ENCODE data around the gene C16orf95. TPM values are rescaled to one million over a fixed set of nuclear protein-coding genes. Genes with fewer than 3 reads are reported as not detected.

C16orf95 gene
- total RNA-seq, 4 donors from 2014 or later = 0.67 to 4.2 (median 2.2) TPM

GRCh38 chr16:87323727-87324410, 6.7 kb upstream of the C16orf95 start:
- TF ChIP-seq EP300 (IDR thresholded peaks at IDR 0.05) (no peak), POLR2A (IDR thresholded peaks at IDR 0.05) (no peak), CTCF (IDR thresholded peaks at IDR 0.05) (no peak), POLR2AphosphoS5 (IDR thresholded peaks at IDR 0.05) (no peak)
- WGBS, 2 donors (ENCODE audit: low coverage in 1 of 2) = no CpG with 5 or more reads among the region's 21 CpGs
- no peak for ATAC-seq

GRCh38 chr16:87322833-87323726, 5.9 kb upstream of the C16orf95 start:
- peaks cover 0 to 33% (median 12%) of the 10 kb centered on the region in 3 donors for H3K4me1 ChIP-seq
- no peak overlapping the region for H3K27ac ChIP-seq
- no peaks in the 10 kb centered on the region for H3K27me3 ChIP-seq
- H3K4me3 ChIP-seq = no peak overlapping the region
- WGBS, 2 donors (ENCODE audit: low coverage in 1 of 2) = 100% methylated on average over 1 of the region's 35 CpGs; no CpG with 5 or more reads in 1 of the 2 donors
- TF ChIP-seq POLR2AphosphoS5 (IDR thresholded peaks at IDR 0.05) = no peak
- TF ChIP-seq CTCF (IDR thresholded peaks at IDR 0.05) = no peak
- TF ChIP-seq POLR2A (IDR thresholded peaks at IDR 0.05) = no peak
- no peak for TF ChIP-seq EP300 (IDR thresholded peaks at IDR 0.05)
- ATAC-seq = no peak
- H3K36me3 ChIP-seq = peaks cover 0 to 31% of the 10 kb centered on the region in 2 donors
- no peaks in the 10 kb centered on the region for H3K9me3 ChIP-seq

More at GRCh38 chr16:87323727-87324410, 6.7 kb upstream of the C16orf95 start:
- Histone ChIP-seq H3K27me3 (no peaks in the 10 kb centered on the region), H3K27ac (peak overlapping the region in 1 of 4 donors; percentile 67), H3K36me3 (peaks cover 0 to 39% of the 10 kb centered on the region in 2 donors), H3K4me3 (no peak overlapping the region), H3K9me3 (no peaks in the 10 kb centered on the region), H3K4me1 (peaks cover 0 to 27% (median 7%) of the 10 kb centered on the region in 3 donors)

- Histone ChIP-seq H3K27me3 (no peaks in the 10 kb centered on the region), H3K9me3 (no peaks in the 10 kb centered on the region), H3K4me1 (peaks cover 0 to 37% (median 14%) of the 10 kb centered on the region in 3 donors), H3K27ac (no peak overlapping the region), H3K4me3 (no peak overlapping the region), H3K36me3 (peaks cover 0 to 24% of the 10 kb centered on the region in 2 donors)
- 63% methylated on average over 2 of the region's 9 CpGs; no CpG with 5 or more reads in 1 of the 2 donors for WGBS, 2 donors (ENCODE audit: low coverage in 1 of 2)
- ATAC-seq = no peak
- TF ChIP-seq POLR2A (IDR thresholded peaks at IDR 0.05) (no peak), POLR2AphosphoS5 (IDR thresholded peaks at IDR 0.05) (no peak), CTCF (IDR thresholded peaks at IDR 0.05) (no peak), EP300 (IDR thresholded peaks at IDR 0.05) (no peak)
Measured at GRCh38 chr16:87322360-87322759, 5.2 kb upstream of the C16orf95 start.

GRCh38 chr16:87321336-87322107, 4.3 kb upstream of the C16orf95 start:
- Histone ChIP-seq H3K36me3 (peaks cover 0 to 18% of the 10 kb centered on the region in 2 donors), H3K4me1 (peaks cover 0 to 31% (median 14%) of the 10 kb centered on the region in 3 donors), H3K27me3 (no peaks in the 10 kb centered on the region), H3K9me3 (no peaks in the 10 kb centered on the region), H3K4me3 (no peak overlapping the region), H3K27ac (no peak overlapping the region)
- ATAC-seq = no peak
- 60 to 71% methylated on average over 4 to 8 of the region's 20 CpGs for WGBS, 2 donors (ENCODE audit: low coverage in 1 of 2)
- TF ChIP-seq POLR2AphosphoS5 (IDR thresholded peaks at IDR 0.05) (no peak), POLR2A (IDR thresholded peaks at IDR 0.05) (no peak), CTCF (IDR thresholded peaks at IDR 0.05) (no peak), EP300 (IDR thresholded peaks at IDR 0.05) (no peak)
